ENCODE measurements around the gene SLC25A53.

Gene SLC25A53, protein sequence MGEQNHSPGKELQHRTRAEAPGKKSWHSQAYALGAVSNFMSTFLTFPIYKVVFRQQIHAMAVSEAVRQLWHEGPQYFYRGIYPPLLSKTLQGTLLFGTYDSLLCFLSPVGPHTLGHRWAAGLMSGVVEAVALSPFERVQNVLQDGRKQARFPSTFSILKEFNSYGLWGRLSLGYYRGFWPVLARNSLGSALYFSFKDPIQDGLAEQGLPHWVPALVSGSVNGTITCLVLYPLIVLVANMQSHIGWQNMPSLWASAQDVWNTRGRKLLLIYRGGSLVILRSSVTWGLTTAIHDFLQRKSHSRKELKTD

DNA sequence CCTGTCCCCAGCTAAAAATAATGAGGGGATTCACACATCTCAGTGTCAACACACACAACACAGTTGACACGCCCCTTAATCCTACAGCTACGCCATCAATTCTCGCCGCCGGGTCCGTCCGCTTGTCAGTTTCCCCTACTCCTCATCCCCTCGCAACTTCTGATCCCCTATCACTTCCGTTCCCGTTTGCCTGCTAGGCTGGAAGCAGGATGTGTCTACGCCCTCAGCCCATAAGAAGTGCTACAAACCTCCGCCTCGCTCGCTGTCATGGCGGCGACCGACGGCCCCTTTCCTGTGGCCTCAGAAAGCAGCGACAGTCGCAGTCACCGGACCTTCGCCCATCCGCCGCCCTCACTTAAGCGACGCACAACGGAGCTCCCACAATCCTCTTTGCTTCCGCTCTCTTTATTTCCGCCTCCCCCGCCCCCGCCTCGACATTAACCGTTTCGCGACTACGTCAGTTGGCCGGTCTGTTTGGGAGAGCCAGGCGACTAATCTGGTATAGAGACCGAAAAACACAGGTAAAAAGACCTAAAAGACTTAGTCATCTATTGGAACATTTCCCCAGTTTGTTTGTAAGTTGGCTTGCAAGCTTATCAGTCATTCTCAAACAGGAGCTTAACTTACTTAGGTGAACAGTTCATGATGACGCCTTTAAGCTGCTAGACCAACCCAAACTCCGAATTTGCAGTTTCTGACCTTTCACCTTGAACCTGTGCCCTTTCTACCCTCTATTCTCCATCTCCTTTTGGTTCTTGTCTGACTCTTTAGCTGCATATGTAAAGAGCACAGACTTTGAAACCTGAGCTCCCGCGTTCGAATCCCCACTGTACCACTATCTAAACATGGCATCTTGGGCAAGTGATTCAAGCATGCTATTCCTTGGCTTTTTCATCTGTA, at the start of gene SLC25A53:
TSS of gene SLC25A53 (minus strand) at position 380 of the 900 bp plus-strand sequence. CDS start 51,752 bp downstream, outside the sequence.
- DNase-seq (ENCODE audit: low read depth in 2 of 2), result peak; percentile 40 to 58

DNA sequence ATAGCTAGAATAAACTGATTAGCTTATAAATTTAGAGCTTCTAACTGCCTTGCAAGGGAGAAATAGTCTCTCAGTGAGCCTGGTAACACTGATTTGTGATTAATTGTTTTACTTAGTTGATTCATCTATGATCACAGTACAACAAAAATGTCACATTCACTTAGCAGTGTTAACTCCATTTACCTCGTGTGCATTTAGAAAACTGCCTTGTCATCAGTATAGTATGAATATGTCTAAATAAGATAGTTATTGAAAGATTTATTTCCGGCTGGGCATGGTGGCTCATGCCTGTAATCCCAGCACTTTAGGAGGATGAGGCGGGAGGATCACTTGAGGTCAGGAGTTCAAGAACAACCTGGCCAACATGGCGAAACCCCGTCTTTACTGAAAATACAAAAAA, 48.7 kb upstream of the SLC25A53 start:
- DNase-seq (ENCODE audit: low read depth in 2 of 2), result no peak

DNA sequence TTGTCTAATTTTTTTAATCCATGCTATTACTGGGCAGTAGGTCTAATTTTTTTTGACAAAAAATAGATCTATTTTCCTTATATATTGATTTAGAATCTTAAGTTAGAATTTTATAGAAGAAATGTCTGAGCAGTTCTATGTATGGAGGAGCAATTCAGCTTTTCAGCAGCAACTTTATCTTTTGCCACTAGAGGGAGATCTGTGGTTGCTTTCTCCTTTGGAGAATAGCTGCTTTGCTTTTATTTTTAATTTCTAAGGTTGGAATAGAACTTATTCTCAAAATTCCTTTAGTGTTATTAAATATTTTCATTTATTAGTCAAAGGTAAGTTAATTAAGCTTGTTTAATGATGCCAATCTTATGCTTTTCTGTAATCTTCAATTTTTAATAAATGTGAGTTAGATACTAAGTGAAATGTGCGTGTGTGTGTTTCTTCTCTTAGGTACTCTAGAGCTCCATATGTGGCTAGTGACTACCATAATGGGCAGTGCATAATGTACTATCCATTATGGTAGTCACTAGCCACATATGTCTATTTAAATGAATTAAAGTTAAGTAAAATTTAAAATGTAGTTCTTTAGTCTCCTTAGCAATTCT, 38.8 kb upstream of the SLC25A53 start:
- DNase-seq (ENCODE audit: low read depth in 2 of 2), result no peak

DNA sequence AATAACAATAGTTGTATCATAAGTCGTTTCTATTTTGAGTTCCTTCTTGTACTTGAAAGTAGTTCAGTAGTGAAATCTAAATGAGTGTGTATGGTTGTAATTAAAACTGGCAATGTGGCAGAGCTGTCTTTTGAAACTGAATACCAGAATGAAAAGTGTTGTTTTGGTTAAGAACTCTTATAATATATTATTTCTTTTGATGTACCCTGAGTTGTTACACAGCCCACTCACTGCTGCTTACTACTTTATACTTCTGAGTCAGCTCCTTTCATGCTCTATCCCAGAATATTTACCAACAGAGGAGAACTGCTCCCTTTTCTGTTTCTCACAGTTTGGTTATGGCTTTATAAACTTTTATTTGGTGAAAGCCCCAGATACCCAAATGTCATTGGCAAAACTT, 38.2 kb upstream of the SLC25A53 start:
- DNase-seq (ENCODE audit: low read depth in 2 of 2), result no peak

DNA sequence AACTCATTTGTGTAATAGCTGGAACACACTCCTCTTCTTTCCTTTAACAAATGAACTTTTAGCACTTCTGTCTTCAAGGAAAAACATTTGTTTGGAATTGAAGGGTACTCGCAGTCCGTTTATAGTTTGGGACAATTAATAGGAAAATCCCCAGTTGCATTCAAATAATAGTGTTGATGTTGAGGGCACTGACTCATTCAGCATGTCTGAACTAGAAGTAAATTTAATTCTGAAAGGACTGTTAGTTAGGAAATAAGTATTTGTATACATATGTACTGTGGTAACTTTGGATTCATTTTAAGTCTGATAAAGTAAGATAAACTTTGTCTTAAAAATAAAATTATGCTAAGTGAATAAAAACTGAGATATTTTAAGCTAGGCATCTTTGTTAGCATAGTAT, 36.7 kb upstream of the SLC25A53 start:
- no peak for DNase-seq (ENCODE audit: low read depth in 2 of 2)

DNA sequence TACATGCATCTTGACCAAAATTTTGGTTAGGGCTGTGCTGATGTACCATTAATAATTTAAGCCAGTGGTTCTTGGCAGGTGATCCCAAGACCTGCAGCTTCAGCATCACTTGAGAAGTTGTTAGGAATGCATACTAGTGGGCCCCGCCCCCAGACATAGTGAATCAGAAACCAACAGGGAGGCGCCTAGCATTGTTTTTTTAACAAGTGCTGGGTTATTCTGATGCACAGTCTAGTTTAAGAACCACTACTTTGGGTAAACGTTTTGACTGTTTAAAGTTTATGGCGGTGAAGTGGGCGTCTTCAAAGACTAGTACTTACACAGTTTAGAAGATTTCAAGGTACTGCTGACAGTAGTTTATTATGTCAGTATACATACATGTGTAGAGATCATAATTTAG, 33.0 kb upstream of the SLC25A53 start:
- DNase-seq (ENCODE audit: low read depth in 2 of 2), result no peak

DNA sequence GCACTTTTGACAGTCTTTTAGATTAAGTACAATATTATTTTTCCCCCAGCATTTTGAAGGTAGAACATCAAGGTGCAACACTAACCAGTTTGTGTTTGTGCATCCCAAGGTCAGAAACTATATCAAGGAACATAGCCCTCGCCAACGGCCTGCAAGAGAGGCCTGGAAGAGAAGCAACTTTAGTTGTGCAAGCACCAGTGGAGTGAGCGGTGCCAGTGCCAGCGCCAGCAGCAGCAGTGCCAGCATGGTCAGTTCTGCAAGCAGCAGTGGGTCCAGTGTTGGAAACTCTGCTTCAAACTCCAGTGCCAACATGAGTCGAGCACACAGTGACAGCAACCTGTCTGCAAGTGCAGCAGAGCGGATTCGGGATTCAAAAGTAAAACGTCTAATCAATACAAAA, 31.1 kb upstream of the SLC25A53 start:
- DNase-seq (ENCODE audit: low read depth in 2 of 2), result no peak

DNA sequence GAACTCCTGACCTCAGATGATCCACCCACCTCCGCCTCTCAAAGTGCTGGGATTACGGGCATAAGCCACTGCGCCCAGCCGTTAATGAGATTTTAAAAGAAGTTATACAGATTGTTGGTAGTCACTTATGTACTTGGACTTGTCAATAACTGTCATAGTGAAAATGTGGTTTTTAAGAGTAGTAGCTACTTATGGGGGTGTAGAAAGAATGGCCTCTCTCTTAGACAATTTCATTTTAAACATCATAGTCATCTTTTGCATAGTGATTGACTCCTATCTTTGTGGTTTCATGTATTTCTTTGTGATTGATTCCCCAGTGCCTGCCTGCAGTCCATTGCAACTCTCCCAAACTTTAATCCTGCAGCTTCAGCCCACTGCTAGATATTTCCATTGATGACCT, 26.9 kb upstream of the SLC25A53 start:
- no peak for DNase-seq (ENCODE audit: low read depth in 2 of 2)

DNA sequence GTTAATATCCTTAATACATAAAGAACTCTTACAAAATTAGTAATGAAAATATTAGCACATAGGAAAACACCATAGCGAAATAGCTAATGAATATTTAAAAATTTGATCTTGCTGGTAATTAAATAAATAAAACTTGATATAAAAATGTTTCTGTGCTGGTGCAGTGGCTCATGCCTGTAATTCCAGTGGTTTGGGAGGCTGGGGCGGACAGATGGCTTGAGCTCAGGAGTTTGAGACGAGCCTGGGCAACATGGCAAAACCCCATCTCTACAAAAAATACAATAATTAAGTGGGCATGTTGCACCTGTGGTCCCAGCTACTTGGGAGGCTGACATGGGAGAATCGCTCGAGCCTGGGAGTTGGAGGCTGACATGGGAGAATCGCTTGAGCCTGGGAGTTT, 17.0 kb upstream of the SLC25A53 start:
- no peak for DNase-seq (ENCODE audit: low read depth in 2 of 2)

DNA sequence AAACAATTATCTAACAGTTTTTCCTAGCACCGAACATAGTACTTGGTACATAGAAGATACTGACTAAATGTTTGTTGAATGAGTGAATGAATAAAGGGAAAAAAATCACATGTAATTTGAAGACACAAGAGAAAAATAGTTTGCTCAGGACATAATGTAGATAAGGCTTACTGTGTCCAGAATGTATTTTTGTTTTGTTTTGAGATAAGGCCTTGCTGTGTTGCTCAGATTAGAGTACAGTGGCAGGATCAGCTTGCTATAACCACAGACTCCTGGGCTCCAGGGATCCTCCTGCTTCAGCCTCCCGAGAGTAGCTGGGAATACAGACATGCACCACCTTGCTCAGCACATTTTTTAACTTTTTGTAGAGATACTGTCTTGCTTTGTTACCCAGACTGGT, 16.0 kb upstream of the SLC25A53 start:
- no peak for DNase-seq (ENCODE audit: low read depth in 2 of 2)

DNA sequence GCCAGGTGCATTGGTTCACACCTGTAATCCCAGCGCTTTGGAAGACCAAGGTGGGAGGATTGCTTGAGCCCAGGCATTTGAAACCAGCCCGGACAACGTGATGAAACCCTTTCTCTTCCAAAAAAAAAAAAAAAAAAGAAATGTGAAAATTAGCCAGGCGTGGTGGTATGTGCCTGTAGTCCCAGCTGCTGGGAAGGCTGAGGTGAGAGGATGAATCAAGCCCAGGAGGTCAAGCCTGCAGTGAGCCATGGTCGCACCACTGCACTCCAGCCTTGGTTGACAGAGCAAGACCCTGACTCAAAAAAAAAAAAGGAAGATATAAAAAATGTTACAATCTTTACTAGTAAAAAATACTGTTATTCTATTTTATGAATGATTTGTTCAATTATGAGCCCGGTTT, 15.3 kb upstream of the SLC25A53 start:
- DNase-seq (ENCODE audit: low read depth in 2 of 2), result no peak

DNA sequence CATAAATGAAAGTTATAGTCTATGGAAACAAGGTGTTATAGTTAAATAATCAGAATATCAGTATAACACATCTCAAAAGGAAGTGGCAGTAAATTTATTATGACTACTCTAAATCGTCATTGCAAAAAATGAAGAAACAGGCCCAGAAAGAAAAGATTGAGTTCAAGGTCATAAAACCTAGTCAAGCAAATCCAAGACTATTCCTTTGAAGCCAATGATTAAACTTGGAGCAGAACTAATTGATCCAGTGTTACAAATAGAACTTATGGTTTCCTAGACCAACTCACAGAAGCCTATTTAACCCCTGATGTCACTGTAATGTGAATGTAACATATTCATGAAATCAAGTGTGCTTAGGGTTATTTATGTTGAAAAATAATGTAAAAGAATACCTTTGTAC, 11.3 kb upstream of the SLC25A53 start:
- no peak for DNase-seq (ENCODE audit: low read depth in 2 of 2)

DNA sequence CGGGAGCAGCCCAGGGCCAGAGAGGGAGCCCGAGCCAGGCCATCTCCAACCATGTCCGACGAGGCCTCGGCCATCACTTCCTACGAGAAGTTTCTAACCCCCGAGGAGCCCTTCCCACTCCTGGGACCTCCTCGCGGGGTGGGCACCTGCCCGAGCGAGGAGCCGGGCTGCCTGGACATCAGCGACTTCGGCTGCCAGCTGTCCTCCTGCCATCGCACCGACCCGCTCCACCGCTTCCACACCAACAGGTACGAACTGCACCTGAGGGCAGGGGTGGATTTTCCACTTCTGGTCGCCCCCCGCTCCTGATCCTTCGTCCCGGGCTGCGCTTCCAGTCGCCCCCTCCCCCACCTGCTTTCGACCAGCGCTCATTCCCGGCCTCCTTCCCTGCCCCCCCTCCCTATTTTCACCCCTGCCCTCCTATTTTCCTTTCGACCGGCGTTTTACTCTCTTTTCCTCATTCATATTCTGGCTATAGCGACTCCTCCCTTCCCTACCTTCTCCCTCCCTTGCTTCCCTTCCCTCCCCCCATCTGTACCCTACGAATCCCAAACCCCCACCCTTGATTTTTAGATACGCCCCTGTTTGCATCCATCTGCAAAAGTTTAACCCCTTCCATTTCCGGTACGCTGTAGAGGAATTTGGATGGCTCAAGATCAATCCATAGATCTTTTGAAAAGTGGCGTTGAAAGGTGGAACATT, 10.1 kb upstream of the SLC25A53 start:
- no peak for DNase-seq (ENCODE audit: low read depth in 2 of 2)

DNA sequence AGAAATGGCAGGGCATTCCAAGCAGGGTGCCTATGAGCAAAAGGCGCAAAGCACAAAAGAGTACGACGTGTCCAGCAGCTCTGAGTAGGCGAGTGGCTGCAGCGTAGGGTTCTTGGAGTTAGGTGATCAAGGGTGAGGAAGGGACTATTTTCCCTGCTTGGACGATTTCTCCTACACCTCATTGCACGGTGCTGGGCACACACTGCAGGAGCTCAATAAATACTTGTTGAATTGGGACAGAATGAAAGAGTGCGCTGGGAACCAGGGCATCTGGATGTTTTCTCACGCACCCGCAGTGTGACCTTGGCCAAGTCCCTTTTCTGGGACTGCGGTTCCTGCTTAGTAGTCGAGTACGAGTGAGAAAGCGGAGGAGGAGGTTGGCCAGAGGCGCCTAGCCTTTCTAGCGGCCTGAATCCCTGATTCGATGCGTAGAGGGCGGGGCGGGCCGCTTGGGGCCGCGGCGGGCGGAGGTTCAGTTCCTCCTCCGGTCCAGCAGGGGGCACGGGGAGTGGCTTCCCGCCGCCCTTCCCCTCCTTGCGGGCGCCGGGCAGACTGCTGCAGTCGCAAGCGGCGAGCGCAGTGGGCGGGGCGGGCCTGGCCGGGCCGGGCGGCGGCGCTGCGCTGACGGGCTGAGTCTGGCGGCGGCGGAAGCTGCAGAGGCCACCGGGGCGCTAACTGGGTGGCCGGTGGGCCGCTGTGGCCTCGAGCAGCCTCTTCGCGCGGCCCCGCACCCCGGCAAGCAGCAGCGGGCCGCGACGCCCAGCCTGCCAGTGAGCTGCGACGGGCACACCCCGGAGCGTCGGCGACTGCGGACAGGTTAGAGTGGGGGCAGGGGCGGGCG, 9.3 kb upstream of the SLC25A53 start, which contains the start of gene FAM199X:
TSS of gene FAM199X (plus strand) at position 560 of the 841 bp plus-strand sequence. CDS start 333 bp downstream, outside the sequence.
- peak; percentile 58 to 63 for DNase-seq (ENCODE audit: low read depth in 2 of 2)

DNA sequence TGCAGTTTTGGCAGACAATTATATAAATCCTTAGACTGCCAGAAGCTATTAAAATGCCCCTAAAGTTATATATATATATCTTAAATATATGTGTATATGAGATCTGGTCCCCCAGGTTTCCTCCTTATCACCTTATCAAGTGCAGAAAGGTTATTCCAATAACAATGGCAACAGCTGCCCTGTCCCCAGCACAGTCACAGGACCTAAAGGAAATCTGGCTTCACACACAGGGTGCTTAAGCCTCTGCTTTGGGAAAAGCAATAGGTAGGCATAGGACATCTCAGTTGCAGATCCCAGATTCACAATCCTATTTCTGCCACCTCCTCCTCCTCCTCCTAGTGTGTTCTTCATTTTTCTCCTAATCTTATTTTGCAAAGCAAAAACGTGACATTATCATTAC, 5.8 kb downstream of the SLC25A53 start:
- no peak for DNase-seq (ENCODE audit: low read depth in 2 of 2)

DNA sequence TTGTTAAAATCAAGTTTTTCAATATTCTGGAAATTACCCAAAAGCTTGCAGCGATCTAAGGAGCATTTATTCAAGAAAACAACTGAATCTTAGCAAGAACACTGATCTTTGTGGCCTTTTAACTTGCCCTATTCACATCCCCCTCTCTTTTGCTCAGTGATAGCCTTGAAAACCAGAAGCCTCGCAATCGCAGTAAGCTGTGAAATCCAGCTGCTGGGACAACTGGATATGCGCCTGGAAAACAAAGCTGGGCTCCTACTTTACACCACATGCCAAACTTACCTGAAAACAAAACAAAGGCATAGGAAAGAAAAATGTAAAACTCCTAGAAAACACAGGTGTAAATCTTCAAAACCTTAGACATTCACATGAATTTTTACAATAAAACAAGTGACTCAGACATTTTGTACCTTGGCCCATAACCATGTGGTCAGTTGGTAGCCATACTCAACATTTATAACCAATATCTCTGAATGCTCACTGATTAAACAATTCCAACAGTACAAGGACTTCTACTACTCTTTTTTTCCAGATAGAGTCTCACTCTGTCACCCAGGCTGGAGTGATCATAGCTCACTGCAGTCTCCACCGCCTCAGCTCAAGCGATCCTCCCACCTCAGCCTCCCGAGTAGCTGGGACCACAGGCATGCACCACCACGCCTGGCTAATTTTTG, 15.6 kb downstream of the SLC25A53 start:
- DNase-seq (ENCODE audit: low read depth in 2 of 2), result no peak

DNA sequence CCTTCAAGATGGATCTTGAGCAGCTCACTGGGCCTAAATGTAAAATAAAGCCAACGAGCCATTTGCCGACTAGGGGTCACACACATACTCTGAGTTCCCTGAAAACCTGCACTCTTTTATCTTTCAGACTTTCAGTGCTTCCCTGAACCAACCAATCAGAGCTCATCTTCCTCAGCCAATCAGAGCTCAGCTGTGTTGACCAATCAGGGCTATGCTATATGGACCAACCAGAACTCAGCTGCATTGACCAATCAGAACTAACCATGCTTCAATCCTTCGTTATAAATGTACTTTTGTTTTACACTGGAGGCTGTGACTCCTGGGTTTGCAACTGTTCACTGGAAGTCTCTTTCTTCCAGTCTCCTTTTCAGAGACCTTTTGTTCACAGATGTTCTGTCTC, 19.3 kb downstream of the SLC25A53 start:
- no peak for DNase-seq (ENCODE audit: low read depth in 2 of 2)

DNA sequence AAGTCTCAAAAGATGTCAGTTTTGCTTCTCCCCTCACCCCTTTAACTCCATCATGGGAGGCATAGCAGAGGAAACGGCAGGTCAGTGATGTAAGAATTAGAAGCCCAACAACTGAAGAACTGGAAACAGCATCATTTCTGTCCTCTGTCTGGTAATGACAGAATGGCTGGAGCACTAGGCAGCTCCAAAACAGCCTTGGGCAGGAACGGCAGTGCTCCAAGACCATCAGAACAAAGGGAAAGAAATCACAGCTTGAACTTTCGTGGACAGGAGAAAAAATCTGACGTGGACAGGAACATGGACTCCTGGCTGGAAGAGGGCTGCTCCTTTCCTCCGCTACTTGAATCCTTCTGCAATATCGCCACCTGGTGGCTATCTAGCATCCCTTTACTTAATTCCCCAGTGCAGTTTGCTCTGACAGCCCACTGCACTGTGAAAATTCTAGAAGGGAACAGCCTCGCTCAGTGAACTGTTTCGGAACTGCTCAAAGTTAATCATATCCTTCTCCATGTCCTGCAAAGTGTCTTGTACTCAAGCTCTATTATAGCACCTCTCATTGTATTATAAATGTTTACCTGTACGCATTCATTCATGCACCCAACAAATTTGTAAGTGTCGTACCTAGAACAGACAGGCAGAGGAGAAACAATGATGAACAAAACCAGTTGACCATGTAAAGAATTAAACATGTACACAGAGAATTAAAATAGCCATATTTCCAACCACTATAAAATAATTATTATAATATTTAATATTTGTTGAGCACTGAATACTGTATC, 20.4 kb downstream of the SLC25A53 start:
- DNase-seq (ENCODE audit: low read depth in 2 of 2), result peak; percentile 9 to 26

DNA sequence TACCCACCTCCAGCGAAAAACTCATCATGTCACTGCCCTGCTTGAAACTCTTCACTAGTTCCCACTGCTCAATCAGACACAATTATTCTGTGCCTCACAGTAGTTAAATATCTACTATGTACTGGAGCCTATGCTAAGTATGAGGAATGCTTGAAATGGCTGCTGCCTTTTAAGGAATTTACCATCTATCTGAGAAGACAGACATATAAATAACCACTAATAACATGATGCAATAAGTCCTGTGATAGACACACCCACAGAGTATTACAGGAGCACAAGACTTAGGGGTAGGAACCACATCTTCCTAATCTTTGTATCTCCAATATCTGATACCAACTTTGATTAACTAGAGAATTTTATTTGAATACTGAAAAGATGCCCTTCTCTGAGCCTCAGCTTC, 21.1 kb downstream of the SLC25A53 start:
- DNase-seq (ENCODE audit: low read depth in 2 of 2), result no peak
